ENCODE results near the gene S100B. TPM values are rescaled to one million over a fixed set of nuclear protein-coding genes. Genes with fewer than 3 reads are reported as not detected.

S100B gene
- total RNA-seq, 1 experiment from 2014 or later, result not detected

GRCh38 chr21:46555678-46556077, 49.2 kb downstream of the S100B start:
- Mint-ChIP-seq H3K9me3 (ENCODE audit: unreplicated experiment) (no peaks in the 10 kb centered on the region), H3K36me3 (ENCODE audit: insufficient read depth, unreplicated experiment) (peaks cover 27% of the 10 kb centered on the region), H3K27ac (ENCODE audit: unreplicated experiment) (no peak overlapping the region), H3K4me3 (ENCODE audit: unreplicated experiment) (no peak overlapping the region), H3K4me1 (ENCODE audit: low read depth, unreplicated experiment) (no peaks in the 10 kb centered on the region), H3K27me3 (ENCODE audit: insufficient read depth, unreplicated experiment) (no peaks in the 10 kb centered on the region)
- no peaks in the 10 kb centered on the region for H3K4me1 ChIP-seq
- H3K36me3 ChIP-seq (ENCODE audit: control insufficient read depth, insufficient read depth, low read length), result no peaks in the 10 kb centered on the region; the same call in 1 of the 2 replicates
- H3K4me3 ChIP-seq (ENCODE audit: low read depth, low read length), result no peak overlapping the region
- intact Hi-C loops (cut with micrococcal nuclease; ENCODE audit: unreplicated experiment), result no loop called here
- CTCF ChIA-PET, result no interaction called here
- POLR2A ChIA-PET, result no interaction called here
- no peak for TF ChIP-seq CTCF (IDR thresholded peaks at IDR 0.05; ENCODE audit: insufficient read depth in 1 of 2, low read depth in 1 of 2, low read length in 1 of 2, severe bottlenecking in 1 of 2, unreplicated experiment in 1 of 2)
- no peaks in the 10 kb centered on the region for H3K27me3 ChIP-seq (replicated peaks; ENCODE audit: control insufficient read depth, insufficient read depth, low read length)
- no peaks in the 10 kb centered on the region for H3K9me3 ChIP-seq
- BruUV-seq (replicated peaks), result no TSS peak
- DNase-seq, result no peak

GRCh38 chr21:46555225-46555617, 49.7 kb downstream of the S100B start:
- Mint-ChIP-seq H3K27me3 (ENCODE audit: insufficient read depth, unreplicated experiment) (no peaks in the 10 kb centered on the region), H3K9me3 (ENCODE audit: unreplicated experiment) (no peaks in the 10 kb centered on the region), H3K27ac (ENCODE audit: unreplicated experiment) (no peak overlapping the region), H3K4me3 (ENCODE audit: unreplicated experiment) (no peak overlapping the region), H3K36me3 (ENCODE audit: insufficient read depth, unreplicated experiment) (peaks cover 25% of the 10 kb centered on the region), H3K4me1 (ENCODE audit: low read depth, unreplicated experiment) (no peaks in the 10 kb centered on the region)
- Histone ChIP-seq H3K4me3 (ENCODE audit: low read depth, low read length) (no peak overlapping the region), H3K9me3 (no peaks in the 10 kb centered on the region), H3K4me1 (no peaks in the 10 kb centered on the region), H3K36me3 (ENCODE audit: control insufficient read depth, insufficient read depth, low read length) (no peaks in the 10 kb centered on the region; the same call in 1 of the 2 replicates), H3K27me3 (replicated peaks; ENCODE audit: control insufficient read depth, insufficient read depth, low read length) (no peaks in the 10 kb centered on the region)
- ChIA-PET POLR2A (no interaction called here), CTCF (no interaction called here)
- no peak for DNase-seq
- TF ChIP-seq CTCF (IDR thresholded peaks at IDR 0.05; ENCODE audit: insufficient read depth in 1 of 2, low read depth in 1 of 2, low read length in 1 of 2, severe bottlenecking in 1 of 2, unreplicated experiment in 1 of 2), result no peak
- intact Hi-C loops (cut with micrococcal nuclease; ENCODE audit: unreplicated experiment), result no loop called here
- BruUV-seq (replicated peaks), result no TSS peak

- Mint-ChIP-seq H3K4me1 (ENCODE audit: low read depth, unreplicated experiment) (no peaks in the 10 kb centered on the region), H3K36me3 (ENCODE audit: insufficient read depth, unreplicated experiment) (peaks cover 25% of the 10 kb centered on the region), H3K27me3 (ENCODE audit: insufficient read depth, unreplicated experiment) (no peaks in the 10 kb centered on the region), H3K27ac (ENCODE audit: unreplicated experiment) (no peak overlapping the region), H3K9me3 (ENCODE audit: unreplicated experiment) (no peaks in the 10 kb centered on the region), H3K4me3 (ENCODE audit: unreplicated experiment) (no peak overlapping the region)
- no peak for TF ChIP-seq CTCF (IDR thresholded peaks at IDR 0.05; ENCODE audit: insufficient read depth in 1 of 2, low read depth in 1 of 2, low read length in 1 of 2, severe bottlenecking in 1 of 2, unreplicated experiment in 1 of 2)
- no TSS peak for BruUV-seq (replicated peaks)
- DNase-seq, result no peak
- Histone ChIP-seq H3K4me3 (ENCODE audit: low read depth, low read length) (no peak overlapping the region), H3K9me3 (no peaks in the 10 kb centered on the region), H3K27me3 (replicated peaks; ENCODE audit: control insufficient read depth, insufficient read depth, low read length) (no peaks in the 10 kb centered on the region), H3K36me3 (ENCODE audit: control insufficient read depth, insufficient read depth, low read length) (no peaks in the 10 kb centered on the region; the same call in 1 of the 2 replicates), H3K4me1 (no peaks in the 10 kb centered on the region)
- intact Hi-C loops (cut with micrococcal nuclease; ENCODE audit: unreplicated experiment), result no loop called here
- POLR2A ChIA-PET, result no interaction called here
- CTCF ChIA-PET, result no interaction called here
Measured at GRCh38 chr21:46554431-46555224, 50.3 kb downstream of the S100B start.

Measured in Caco-2 (cell line).